Measurements from ENCODE around the gene ACTL7B.

DNA sequence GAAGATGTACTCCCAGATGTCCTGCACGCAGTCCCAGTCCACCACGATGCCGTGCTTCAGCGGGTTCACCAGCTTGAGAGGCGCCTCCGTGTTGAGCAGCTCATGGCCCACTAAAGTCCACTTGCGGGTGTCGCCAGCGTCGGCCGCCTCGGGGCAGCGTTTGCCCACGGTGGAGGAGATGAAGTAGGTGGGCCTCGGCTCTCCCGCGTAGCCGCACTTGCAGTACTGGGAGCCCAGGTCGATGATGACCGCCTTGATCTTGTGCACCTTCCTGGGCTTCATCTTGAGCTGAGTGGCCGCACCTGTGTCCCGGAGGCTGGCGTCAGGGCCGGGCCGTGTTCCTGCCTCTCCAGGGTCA is 278 bp downstream of the ACTL7B start:
- TF ChIP-seq, protein P1, sequence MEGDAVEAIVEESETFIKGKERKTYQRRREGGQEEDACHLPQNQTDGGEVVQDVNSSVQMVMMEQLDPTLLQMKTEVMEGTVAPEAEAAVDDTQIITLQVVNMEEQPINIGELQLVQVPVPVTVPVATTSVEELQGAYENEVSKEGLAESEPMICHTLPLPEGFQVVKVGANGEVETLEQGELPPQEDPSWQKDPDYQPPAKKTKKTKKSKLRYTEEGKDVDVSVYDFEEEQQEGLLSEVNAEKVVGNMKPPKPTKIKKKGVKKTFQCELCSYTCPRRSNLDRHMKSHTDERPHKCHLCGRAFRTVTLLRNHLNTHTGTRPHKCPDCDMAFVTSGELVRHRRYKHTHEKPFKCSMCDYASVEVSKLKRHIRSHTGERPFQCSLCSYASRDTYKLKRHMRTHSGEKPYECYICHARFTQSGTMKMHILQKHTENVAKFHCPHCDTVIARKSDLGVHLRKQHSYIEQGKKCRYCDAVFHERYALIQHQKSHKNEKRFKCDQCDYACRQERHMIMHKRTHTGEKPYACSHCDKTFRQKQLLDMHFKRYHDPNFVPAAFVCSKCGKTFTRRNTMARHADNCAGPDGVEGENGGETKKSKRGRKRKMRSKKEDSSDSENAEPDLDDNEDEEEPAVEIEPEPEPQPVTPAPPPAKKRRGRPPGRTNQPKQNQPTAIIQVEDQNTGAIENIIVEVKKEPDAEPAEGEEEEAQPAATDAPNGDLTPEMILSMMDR (IDR thresholded peaks at IDR 0.05), result no peak
- no peak for TF ChIP-seq POLR2A (IDR thresholded peaks at IDR 0.05)
